Stimulated activated CD4-positive, alpha-beta T cell treated with anti-CD3 and anti-CD28 coated beads, TNF-alpha, amount 100 ng/mL, for 1 hour (primary cell): Measurements from ENCODE around the gene PHLDA3.
A peak's percentile ranks its signal among the peaks of the same experiment; 100 is the strongest.
"Not testable (repeated sequence)": the region's sequence is repeated elsewhere in the genome, so short reads cannot be mapped to it uniquely, and the experiment has no call there.

Source experiments
- DNase-seq, 3 donors: peaks; one replicate each; pipeline ENCODE4 v3.0.0-alpha.2; 2020; ENCODE audit warnings: low read depth in 3 of 3, low spot score in 1 of 3

The PHLDA3 gene

GRCh38 chr1:201486187-201486586 is 17.2 kb upstream of the PHLDA3 start:
- DNase-seq, result no peak

- no peak for DNase-seq
Observed at GRCh38 chr1:201485184-201485774, 16.3 kb upstream of the PHLDA3 start.

GRCh38 chr1:201483373-201483949 is 14.5 kb upstream of the PHLDA3 start:
- no peak for DNase-seq

- DNase-seq, result no peak
Observed at GRCh38 chr1:201482755-201483154, 13.8 kb upstream of the PHLDA3 start.

- DNase-seq, result peak; percentile 43 to 68 (median 61)
Observed at GRCh38 chr1:201481761-201482493, 12.9 kb upstream of the PHLDA3 start.

GRCh38 chr1:201481004-201481380 is 12.0 kb upstream of the PHLDA3 start:
- no peak for DNase-seq

GRCh38 chr1:201480231-201481003 is 11.4 kb upstream of the PHLDA3 start:
- DNase-seq, result peak in 1 of 3 donors; percentile 41

GRCh38 chr1:201479201-201479730 is 10.3 kb upstream of the PHLDA3 start:
- DNase-seq, result no peak

GRCh38 chr1:201478666-201479065 is 9.7 kb upstream of the PHLDA3 start:
- DNase-seq, result not testable (repeated sequence)

GRCh38 chr1:201476670-201477344 is 7.8 kb upstream of the PHLDA3 start:
- DNase-seq, result no peak

GRCh38 chr1:201475915-201476669 is 7.1 kb upstream of the PHLDA3 start:
- no peak for DNase-seq

GRCh38 chr1:201475130-201475529 is 6.1 kb upstream of the PHLDA3 start:
- DNase-seq, result no peak

GRCh38 chr1:201473296-201473695 is 4.3 kb upstream of the PHLDA3 start:
- DNase-seq, result no peak

GRCh38 chr1:201472321-201472720 is 3.3 kb upstream of the PHLDA3 start:
- DNase-seq, result not testable (repeated sequence)

GRCh38 chr1:201471772-201472171 is 2.8 kb upstream of the PHLDA3 start:
- DNase-seq, result no peak

GRCh38 chr1:201470581-201470980 is 1.6 kb upstream of the PHLDA3 start:
- no peak for DNase-seq

GRCh38 chr1:201469645-201470074 is 672 bp upstream of the PHLDA3 start:
- no peak for DNase-seq

- no peak for DNase-seq
Observed at GRCh38 chr1:201468501-201468843, 516 bp downstream of the PHLDA3 start.

GRCh38 chr1:201466492-201466891 is 2.5 kb downstream of the PHLDA3 start:
- DNase-seq, result no peak

- no peak for DNase-seq
Observed at GRCh38 chr1:201465698-201466290, 3.2 kb downstream of the PHLDA3 start.
